BLaER1 (cell line): ENCODE measurements around the gene SLCO6A1.
"Not testable (repeated sequence)": the region's sequence is repeated elsewhere in the genome, so short reads cannot be mapped to it uniquely, and the experiment has no call there.

Experiments
- H3K27ac ChIP-seq: shearing (Covaris generic); formaldehyde crosslinking; 2 replicates; pipeline ENCODE4 v1.8.1; 2022
- H3K27me3 ChIP-seq: shearing (Covaris generic); formaldehyde crosslinking; 2 replicates; pipeline ENCODE4 v1.8.1; 2022
- H3K36me3 ChIP-seq: shearing (Covaris generic); formaldehyde crosslinking; 2 replicates; pipeline ENCODE4 v1.8.1; 2022
- H3K4me1 ChIP-seq: shearing (Covaris generic); formaldehyde crosslinking; 2 replicates; pipeline ENCODE4 v1.8.1; 2022
- H3K4me2 ChIP-seq: shearing (Covaris generic); formaldehyde crosslinking; 2 replicates; pipeline ENCODE4 v1.8.1; 2022
- H3K4me3 ChIP-seq: shearing (Covaris generic); formaldehyde crosslinking; 2 replicates; pipeline ENCODE4 v1.8.1; 2022
- H3K9ac ChIP-seq: shearing (Covaris generic); formaldehyde crosslinking; 2 replicates; pipeline ENCODE4 v1.8.1; 2022
- H3K9me3 ChIP-seq: shearing (Covaris generic); formaldehyde crosslinking; 2 replicates; pipeline ENCODE4 v1.8.1; 2022
- H4K20me1 ChIP-seq: shearing (Covaris generic); formaldehyde crosslinking; 2 replicates; pipeline ENCODE4 v1.8.1; 2022
- Cebpa-rat ChIP-seq: shearing (Covaris generic); IDR thresholded peaks from 2 replicates; pipeline ENCODE4 v1.8.1; 2022

SLCO6A1 gene

GRCh38 chr5:102531506-102531905 lies 32.7 kb upstream of the SLCO6A1 start:
- H3K9ac ChIP-seq = no peak overlapping the region
- no peak overlapping the region for H3K4me2 ChIP-seq
- no peak overlapping the region for H3K4me3 ChIP-seq
- no peaks in the 10 kb centered on the region for H4K20me1 ChIP-seq
- no peak overlapping the region for H3K27ac ChIP-seq
- H3K27me3 ChIP-seq = no peaks in the 10 kb centered on the region
- no peak for TF ChIP-seq Cebpa-rat
- H3K9me3 ChIP-seq = no peaks in the 10 kb centered on the region
- H3K36me3 ChIP-seq = no peaks in the 10 kb centered on the region
- 0 out of 2 replicates have a peak, but pooled peaks cover 5% of the 10 kb centered on the region for H3K4me1 ChIP-seq

GRCh38 chr5:102529447-102529846 lies 30.6 kb upstream of the SLCO6A1 start:
- no peaks in the 10 kb centered on the region for H3K36me3 ChIP-seq
- H4K20me1 ChIP-seq = no peaks in the 10 kb centered on the region
- H3K9ac ChIP-seq = no peak overlapping the region
- no peak for TF ChIP-seq Cebpa-rat
- no peaks in the 10 kb centered on the region for H3K9me3 ChIP-seq
- H3K4me3 ChIP-seq = no peak overlapping the region
- H3K27me3 ChIP-seq = no peaks in the 10 kb centered on the region
- H3K4me2 ChIP-seq = no peak overlapping the region
- no peak overlapping the region for H3K27ac ChIP-seq
- 0 out of 2 replicates have a peak, but pooled peaks cover 5% of the 10 kb centered on the region for H3K4me1 ChIP-seq

- Histone ChIP-seq H3K9ac (no peak overlapping the region), H3K4me3 (no peak overlapping the region), H3K27ac (no peak overlapping the region), H3K27me3 (no peaks in the 10 kb centered on the region), H4K20me1 (no peaks in the 10 kb centered on the region), H3K4me2 (no peak overlapping the region), H3K36me3 (no peaks in the 10 kb centered on the region), H3K4me1 (0 out of 2 replicates have a peak, but pooled peaks cover 5% of the 10 kb centered on the region), H3K9me3 (no peaks in the 10 kb centered on the region)
- no peak for TF ChIP-seq Cebpa-rat
Observed at GRCh38 chr5:102529031-102529430, 30.2 kb upstream of the SLCO6A1 start.

- Histone ChIP-seq H3K4me1 (0 out of 2 replicates have a peak, but pooled peaks cover 5% of the 10 kb centered on the region), H3K4me2 (no peak overlapping the region), H3K27me3 (no peaks in the 10 kb centered on the region), H3K4me3 (no peak overlapping the region), H3K36me3 (no peaks in the 10 kb centered on the region), H3K9me3 (no peaks in the 10 kb centered on the region), H4K20me1 (no peaks in the 10 kb centered on the region), H3K9ac (no peak overlapping the region), H3K27ac (no peak overlapping the region)
- TF ChIP-seq Cebpa-rat = no peak
Observed at GRCh38 chr5:102528600-102528999, 29.8 kb upstream of the SLCO6A1 start.

- Histone ChIP-seq H3K36me3 (no peaks in the 10 kb centered on the region), H3K27ac (no peak overlapping the region)
- no peak for TF ChIP-seq Cebpa-rat
Observed at GRCh38 chr5:102527547-102527946, 28.7 kb upstream of the SLCO6A1 start.

GRCh38 chr5:102523541-102524175 lies 24.9 kb upstream of the SLCO6A1 start:
- Histone ChIP-seq H3K9me3 (no peaks in the 10 kb centered on the region), H3K4me2 (no peak overlapping the region), H3K27ac (no peak overlapping the region), H3K4me3 (no peak overlapping the region), H3K4me1 (no peaks in the 10 kb centered on the region; the same call in 1 of the 2 replicates), H3K36me3 (no peaks in the 10 kb centered on the region), H3K9ac (no peak overlapping the region), H4K20me1 (no peaks in the 10 kb centered on the region), H3K27me3 (no peaks in the 10 kb centered on the region)
- TF ChIP-seq Cebpa-rat = no peak

More at GRCh38 chr5:102527547-102527946, 28.7 kb upstream of the SLCO6A1 start:
- Histone ChIP-seq H3K4me3 (no peak overlapping the region), H3K4me1 (peaks cover 5% of the 10 kb centered on the region; the same call in 1 of the 2 replicates), H3K9me3 (no peaks in the 10 kb centered on the region), H3K4me2 (no peak overlapping the region), H4K20me1 (no peaks in the 10 kb centered on the region), H3K9ac (no peak overlapping the region), H3K27me3 (no peaks in the 10 kb centered on the region)

GRCh38 chr5:102511666-102512065 lies 12.9 kb upstream of the SLCO6A1 start:
- no peaks in the 10 kb centered on the region for H3K4me1 ChIP-seq
- no peak overlapping the region for H3K9ac ChIP-seq
- TF ChIP-seq Cebpa-rat = no peak
- H3K27me3 ChIP-seq = no peaks in the 10 kb centered on the region
- no peaks in the 10 kb centered on the region for H3K36me3 ChIP-seq
- H3K27ac ChIP-seq = no peak overlapping the region
- no peaks in the 10 kb centered on the region for H4K20me1 ChIP-seq
- H3K4me2 ChIP-seq = no peak overlapping the region
- H3K9me3 ChIP-seq = no peaks in the 10 kb centered on the region
- no peak overlapping the region for H3K4me3 ChIP-seq

GRCh38 chr5:102491261-102491914 lies 7.4 kb downstream of the SLCO6A1 start:
- not testable (repeated sequence) for H3K4me1 ChIP-seq, H3K9ac ChIP-seq, H3K4me2 ChIP-seq, H3K36me3 ChIP-seq, H3K27me3 ChIP-seq, H4K20me1 ChIP-seq, H3K27ac ChIP-seq, H3K9me3 ChIP-seq, H3K4me3 ChIP-seq

GRCh38 chr5:102483736-102484135 lies 15.1 kb downstream of the SLCO6A1 start:
- H3K9me3 ChIP-seq = no peaks in the 10 kb centered on the region
- no peaks in the 10 kb centered on the region for H3K4me1 ChIP-seq
- no peaks in the 10 kb centered on the region for H3K27me3 ChIP-seq
- no peaks in the 10 kb centered on the region for H3K36me3 ChIP-seq
- no peak for TF ChIP-seq Cebpa-rat
- H3K4me3 ChIP-seq = no peak overlapping the region
- no peak overlapping the region for H3K27ac ChIP-seq
- no peak overlapping the region for H3K4me2 ChIP-seq
- no peaks in the 10 kb centered on the region for H4K20me1 ChIP-seq
- no peak overlapping the region for H3K9ac ChIP-seq

GRCh38 chr5:102481054-102481715 lies 17.6 kb downstream of the SLCO6A1 start:
- Histone ChIP-seq H3K36me3 (no peaks in the 10 kb centered on the region), H3K27me3 (no peaks in the 10 kb centered on the region), H3K4me2 (no peak overlapping the region), H3K4me1 (no peaks in the 10 kb centered on the region), H3K9me3 (no peaks in the 10 kb centered on the region), H3K4me3 (no peak overlapping the region), H3K27ac (no peak overlapping the region), H3K9ac (no peak overlapping the region), H4K20me1 (no peaks in the 10 kb centered on the region)
- no peak for TF ChIP-seq Cebpa-rat
